GM18861 (cell line): ENCODE results near the gene POLG2.

ENCODE experiments used
- ATAC-seq: cut with Tn5 transposase; IDR thresholded peaks from one replicate; pipeline ENCODE4 v1.9.1; 2021; ENCODE audit not compliant: unreplicated experiment

POLG2 gene

GRCh38 chr17:64496786-64497564, at the start of gene POLG2:
Gene POLG2, minus strand, starts transcription at chr17:64497054. Its CDS starts 86 bp downstream, at chr17:64496968.
- peak; percentile 57 for ATAC-seq

- ATAC-seq: no peak
Measured at GRCh38 chr17:64544742-64545141, 47.9 kb upstream of the POLG2 start.

- ATAC-seq: no peak
Measured at GRCh38 chr17:64540118-64540776, 43.4 kb upstream of the POLG2 start.

GRCh38 chr17:64538508-64539130, 41.8 kb upstream of the POLG2 start:
- ATAC-seq: no peak

GRCh38 chr17:64537488-64537887, 40.6 kb upstream of the POLG2 start:
- ATAC-seq: no peak

DNA sequence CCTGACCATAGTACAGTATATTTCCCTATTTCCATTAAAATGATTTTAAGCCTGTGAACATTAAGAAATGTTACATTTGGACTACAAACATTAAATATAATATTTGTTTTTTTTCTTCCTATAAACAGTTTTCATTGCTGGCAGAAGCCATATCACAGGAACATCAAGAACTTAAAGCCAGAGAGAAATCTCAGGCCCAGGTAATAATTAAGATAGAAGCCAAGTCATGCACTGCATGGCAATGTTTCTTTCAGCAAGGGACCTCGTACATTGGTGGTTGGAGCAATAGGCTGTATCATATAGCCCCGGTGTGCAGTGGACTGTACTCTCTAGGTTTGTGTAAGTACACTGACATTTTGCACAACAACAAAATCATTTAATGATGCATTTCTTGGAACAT, 40.1 kb upstream of the POLG2 start:
- no peak for ATAC-seq

DNA sequence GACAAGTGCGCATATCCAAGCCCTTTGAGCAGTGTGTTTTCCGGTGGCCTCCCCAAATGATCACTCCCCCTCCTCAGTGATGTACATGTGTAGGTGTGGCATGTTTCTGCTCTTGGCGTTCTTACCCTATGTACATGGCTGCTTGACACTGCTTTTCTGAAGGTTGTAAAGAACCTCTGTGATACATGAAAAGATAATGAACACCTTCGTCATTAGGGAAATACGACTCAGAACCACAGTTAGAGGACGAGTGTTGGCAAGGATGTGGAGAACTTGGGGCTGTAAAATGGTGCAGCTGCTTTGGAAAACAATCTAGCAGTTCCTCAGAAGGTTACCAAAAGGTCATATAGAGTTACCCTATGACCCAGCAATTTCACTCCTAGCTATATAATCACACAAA, 38.5 kb upstream of the POLG2 start:
- ATAC-seq: no peak

DNA sequence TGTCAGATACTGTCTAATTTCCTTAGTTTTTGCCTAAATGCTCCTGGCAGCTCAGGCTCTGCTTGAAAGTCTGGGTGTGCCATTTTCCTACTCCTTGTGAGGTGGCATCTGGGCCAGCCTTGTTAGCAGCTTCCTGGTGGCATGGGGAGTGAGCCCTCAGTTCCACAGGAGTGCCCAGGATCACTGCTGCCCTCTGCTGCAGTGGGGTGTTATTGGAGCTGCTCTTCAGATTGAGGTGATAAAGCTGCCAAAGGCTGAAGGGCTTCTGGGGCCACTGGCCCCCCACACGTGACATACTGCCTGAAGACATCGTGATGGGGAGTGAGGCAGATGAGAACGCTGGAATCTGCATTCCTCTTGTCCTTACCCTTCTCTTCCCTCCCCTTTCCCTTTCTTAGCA, 37.3 kb upstream of the POLG2 start:
- no peak for ATAC-seq

GRCh38 chr17:64533784-64534183, 36.9 kb upstream of the POLG2 start:
- ATAC-seq: no peak

GRCh38 chr17:64532409-64532808, 35.6 kb upstream of the POLG2 start:
- ATAC-seq: no peak

DNA sequence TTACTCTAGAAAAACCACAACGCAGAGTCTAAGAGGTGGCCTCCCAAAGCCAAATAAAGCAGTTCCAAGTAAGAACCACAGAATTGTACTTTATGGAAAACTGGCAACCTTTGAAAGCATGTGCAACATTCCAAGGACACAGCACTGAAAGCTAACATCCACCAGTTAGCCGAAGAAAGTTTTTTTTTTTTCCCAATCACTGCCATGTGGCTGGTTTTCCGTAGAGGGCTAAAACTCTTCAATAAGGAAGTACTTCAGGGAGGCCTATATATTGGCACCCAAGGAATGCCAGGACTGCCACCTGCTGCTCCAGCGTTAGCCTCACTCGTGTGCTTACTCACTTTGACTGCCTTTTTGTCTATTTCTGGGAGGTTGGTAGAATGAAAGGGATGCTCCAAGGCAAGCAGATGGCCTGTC, 35.1 kb upstream of the POLG2 start:
- no peak for ATAC-seq

- ATAC-seq: no peak
Measured at GRCh38 chr17:64529221-64529620, 32.4 kb upstream of the POLG2 start.

GRCh38 chr17:64527914-64528313, 31.1 kb upstream of the POLG2 start:
- ATAC-seq: no peak

- ATAC-seq: no peak
Measured at GRCh38 chr17:64520359-64520758, 23.5 kb upstream of the POLG2 start.

DNA sequence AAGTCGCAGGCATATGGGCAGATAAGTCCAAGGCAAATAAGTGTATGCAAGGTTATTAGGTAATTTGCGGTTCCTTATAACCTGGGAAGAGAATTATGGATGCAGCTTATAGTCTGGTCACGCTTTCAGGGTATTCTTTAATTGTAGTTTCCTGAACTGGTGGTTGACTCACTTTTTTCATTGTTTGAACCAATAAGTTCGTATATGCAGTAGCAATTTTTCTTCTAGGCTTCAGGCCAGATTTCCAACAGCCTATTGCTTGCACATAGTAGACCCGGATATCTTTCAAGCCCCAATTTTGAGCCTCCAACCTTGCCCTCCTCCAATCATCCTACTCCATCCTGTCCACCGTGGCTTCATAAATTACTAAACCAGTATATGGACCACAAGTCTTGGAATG, 22.7 kb upstream of the POLG2 start:
- ATAC-seq: no peak

DNA sequence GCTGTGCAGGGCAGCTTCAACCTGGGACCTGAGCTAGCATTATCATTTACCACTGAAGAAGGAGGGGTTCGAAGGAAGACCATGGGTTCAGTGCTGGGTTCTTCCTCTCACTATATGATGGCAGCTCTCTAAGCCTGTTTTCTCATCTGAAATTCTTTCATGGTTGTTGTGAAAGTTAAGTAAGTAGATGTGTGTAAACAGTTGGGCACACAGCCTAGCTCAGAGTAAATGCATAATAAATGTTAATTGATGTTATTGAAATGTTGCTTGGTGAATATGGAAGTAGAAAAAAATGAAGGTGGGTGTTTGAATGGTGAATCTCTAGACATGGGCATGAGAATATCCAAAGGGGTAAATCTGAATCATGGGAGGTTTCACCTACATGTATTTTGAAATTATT, 19.0 kb upstream of the POLG2 start:
- no peak for ATAC-seq

GRCh38 chr17:64515419-64515818, 18.6 kb upstream of the POLG2 start:
- ATAC-seq: no peak

GRCh38 chr17:64509179-64509578, 12.3 kb upstream of the POLG2 start:
- no peak for ATAC-seq

GRCh38 chr17:64508683-64509082, 11.8 kb upstream of the POLG2 start:
- ATAC-seq: no peak

DNA sequence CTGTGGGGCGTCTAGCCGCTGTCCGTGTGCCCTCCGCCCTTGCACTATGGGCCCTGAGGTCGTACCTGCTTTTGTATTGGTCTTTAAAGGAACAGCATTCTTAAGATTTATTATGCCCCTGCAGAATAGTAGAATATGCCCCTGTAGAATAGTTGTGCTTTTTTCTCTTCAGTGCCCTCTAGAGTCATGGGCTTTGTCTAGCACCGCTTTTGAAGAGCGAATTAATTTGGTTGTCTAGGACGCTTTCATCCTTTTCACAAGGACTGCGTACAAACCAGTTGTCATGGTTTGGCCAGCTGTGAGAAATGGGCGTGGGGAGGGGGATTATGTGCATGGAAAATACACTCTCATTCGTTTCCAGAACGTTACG, 10.5 kb upstream of the POLG2 start:
- ATAC-seq: peak; percentile 19

GRCh38 chr17:64506576-64507412, 9.9 kb upstream of the POLG2 start, which contains the start of gene CEP95:
Gene CEP95, plus strand, starts transcription at chr17:64506977. Its CDS starts 121 bp downstream, at chr17:64507098.
- ATAC-seq: peak; percentile 40
